Astrocyte (in vitro differentiated cells and primary cell): ENCODE data around the gene PTPRM.

Experiments used
- EZH2 ChIP-seq: IDR thresholded peaks from 2 replicates; pipeline ENCODE4 v1.6.1; 2012; ENCODE audit warnings: mild to moderate bottlenecking, low read length, inconsistent platforms; ENCODE audit not compliant: insufficient read depth
- TF ChIP-seq, protein P1 (sequence below): IDR thresholded peaks from 2 replicates; pipeline ENCODE4 v1.5.1; 2011; ENCODE audit warnings: low read depth, mild to moderate bottlenecking, inconsistent platforms, low read length, moderate library complexity; ENCODE audit not compliant: insufficient read depth

DNA sequence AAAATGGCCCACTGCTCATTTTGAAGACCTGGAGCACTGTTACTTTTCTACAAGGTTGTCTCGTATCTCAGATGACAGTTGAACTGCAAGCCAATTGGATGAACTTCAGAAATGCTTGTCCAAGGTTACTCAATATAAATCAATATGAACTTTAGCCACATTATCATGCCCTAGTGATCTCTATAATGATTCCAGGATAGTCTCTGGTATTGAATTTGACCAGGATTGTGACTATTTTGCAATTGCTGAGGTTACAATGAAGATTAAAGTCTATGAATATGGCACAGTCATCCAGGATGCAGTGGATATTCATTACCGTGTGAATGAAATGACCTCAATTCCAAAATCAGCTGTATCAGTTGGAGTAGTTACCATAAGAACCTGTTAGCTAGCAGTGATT lies 846.1 kb downstream of the PTPRM start:
- TF ChIP-seq, protein P1, sequence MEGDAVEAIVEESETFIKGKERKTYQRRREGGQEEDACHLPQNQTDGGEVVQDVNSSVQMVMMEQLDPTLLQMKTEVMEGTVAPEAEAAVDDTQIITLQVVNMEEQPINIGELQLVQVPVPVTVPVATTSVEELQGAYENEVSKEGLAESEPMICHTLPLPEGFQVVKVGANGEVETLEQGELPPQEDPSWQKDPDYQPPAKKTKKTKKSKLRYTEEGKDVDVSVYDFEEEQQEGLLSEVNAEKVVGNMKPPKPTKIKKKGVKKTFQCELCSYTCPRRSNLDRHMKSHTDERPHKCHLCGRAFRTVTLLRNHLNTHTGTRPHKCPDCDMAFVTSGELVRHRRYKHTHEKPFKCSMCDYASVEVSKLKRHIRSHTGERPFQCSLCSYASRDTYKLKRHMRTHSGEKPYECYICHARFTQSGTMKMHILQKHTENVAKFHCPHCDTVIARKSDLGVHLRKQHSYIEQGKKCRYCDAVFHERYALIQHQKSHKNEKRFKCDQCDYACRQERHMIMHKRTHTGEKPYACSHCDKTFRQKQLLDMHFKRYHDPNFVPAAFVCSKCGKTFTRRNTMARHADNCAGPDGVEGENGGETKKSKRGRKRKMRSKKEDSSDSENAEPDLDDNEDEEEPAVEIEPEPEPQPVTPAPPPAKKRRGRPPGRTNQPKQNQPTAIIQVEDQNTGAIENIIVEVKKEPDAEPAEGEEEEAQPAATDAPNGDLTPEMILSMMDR: no peak
- TF ChIP-seq EZH2: no peak
